NCI-H1417 (cell line): ENCODE data around the gene GPD1L.
"Not testable (repeated sequence)": the region's sequence is repeated elsewhere in the genome, so short reads cannot be mapped to it uniquely, and the experiment has no call there.

Experiments used
- DNase-seq, 3 experiments: peaks; one replicate each; lab custom pipeline; 2025; lab: John Stamatoyannopoulos, UW

Gene GPD1L

DNA sequence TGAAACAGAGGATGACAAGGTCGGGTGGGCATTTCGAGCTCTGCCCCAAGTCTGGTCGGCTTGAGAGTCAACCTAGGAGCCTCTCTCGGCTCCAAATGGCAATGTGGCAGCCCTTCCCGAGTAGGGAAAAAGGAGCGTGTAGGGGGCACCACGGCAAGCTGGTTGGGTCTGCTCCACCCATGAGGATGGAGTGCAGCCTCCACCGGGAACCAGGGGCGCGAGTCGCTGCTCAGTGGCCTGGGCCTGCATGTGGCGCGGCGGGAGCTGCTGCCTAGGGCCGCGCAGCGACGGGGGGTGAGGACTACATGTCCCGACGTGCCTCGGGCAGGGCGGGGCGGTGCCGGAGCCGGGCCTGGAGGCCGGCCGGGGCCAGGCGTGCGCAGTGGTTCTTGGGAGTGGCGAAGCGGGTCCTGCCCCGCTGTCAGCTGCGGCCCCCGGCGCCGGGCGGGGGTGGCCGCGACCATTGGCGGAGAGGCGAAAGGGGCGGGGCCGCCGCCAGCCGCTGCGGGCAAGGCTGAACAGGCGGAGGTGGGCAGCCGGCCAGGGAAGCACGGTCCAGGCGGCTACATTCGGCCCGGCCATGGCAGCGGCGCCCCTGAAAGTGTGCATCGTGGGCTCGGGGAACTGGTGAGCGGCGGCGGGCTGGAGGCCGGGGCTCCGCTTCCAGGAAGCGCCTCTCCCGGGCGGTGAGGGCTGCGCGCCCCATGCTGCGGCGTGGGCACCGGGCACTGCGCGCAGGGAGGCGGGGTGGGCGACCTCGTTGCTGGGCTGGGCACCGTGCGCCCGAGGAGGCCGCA, at the start of gene GPD1L:
Gene GPD1L (plus strand): TSS at position 489 of the 797 bp plus-strand sequence. CDS start 92 bp downstream, at position 581.
- DNase-seq, result peak; percentile 89 to 90 (median 89)

DNA sequence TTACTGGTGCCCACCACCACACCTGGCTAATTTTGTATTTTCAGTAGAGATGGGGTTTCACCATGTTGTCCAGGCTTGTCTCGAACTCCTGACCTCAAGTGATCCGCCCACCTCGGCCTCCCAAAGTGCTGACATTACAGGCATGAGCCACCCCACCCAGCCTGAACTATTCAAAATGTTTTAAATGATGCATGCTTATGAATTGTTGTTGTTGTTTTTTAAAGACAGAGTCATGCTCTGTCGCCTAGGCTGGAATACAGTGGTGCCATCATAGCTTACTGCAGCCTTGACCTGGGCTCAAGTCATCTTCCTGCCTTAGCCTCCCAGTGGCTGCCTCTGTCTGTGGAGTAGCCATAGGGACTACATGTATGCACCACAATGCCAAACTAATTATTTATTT, 48.0 kb upstream of the GPD1L start:
- DNase-seq, result not testable (repeated sequence)

DNA sequence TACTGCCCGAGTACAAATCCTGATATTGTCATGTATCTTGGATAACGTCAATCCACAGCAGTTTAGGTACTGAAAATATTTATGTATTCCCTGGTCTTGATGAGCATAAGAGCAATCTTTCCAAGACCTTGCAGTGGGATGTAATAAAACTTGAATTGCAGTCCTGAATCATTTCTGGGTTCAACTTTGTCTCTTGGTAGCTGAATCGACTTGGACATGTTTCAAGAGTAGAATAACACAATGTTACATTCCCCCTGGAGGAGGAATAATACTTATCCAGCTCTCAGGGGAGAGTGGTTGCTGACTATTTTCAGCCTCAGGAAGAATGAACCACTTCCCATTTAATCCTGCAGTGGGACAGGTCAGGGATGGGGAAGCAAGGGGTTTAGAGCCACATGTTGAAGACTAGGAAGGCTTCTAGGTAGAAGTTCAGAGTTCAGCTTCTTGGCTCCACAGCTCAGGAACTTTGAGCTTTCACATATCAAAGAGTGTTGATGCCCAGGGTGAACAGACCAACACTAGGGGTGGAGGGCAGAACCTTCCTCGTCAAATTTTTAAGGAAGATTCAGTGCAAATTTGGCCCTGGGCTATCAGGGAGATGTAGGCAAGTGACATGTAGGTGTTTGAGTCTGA, 43.4 kb upstream of the GPD1L start:
- no peak for DNase-seq

DNA sequence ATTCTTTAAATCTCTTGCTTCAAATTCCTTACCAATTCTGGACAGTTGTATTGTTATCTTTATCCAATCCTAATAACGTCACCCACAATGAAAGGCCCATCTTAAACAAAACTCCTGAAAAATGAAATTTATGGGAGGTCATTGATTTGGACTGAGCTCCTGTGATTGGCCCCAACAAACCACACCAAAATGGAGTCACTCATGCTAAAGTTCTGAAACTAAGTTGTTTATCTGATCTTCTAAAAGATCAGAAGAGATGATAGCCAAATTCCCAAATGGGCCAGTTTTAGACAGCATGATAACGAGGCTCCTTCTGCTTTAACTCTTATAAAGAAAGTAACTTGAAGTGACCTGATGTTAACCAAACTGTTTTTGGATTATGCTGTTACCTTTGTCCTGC, 39.7 kb upstream of the GPD1L start:
- DNase-seq, result no peak

DNA sequence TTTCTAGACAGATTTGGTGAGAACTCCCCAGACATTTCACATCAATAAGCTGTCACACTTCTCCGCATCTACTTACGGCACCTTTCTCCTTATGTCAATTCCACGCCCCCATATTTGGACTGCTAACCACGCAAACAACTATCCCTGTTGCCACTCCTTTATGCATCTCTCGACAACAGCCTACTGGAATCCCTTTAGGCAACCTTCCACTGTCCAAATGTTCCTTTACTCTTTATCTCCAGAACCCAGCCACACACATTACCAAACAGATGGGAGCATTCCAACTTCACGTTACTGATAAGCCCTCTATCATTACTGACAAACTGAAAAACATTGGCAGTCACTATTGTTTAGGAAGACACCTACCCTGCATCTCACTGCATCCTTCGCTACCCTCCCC, 32.2 kb upstream of the GPD1L start:
- DNase-seq, result not testable (repeated sequence)

DNA sequence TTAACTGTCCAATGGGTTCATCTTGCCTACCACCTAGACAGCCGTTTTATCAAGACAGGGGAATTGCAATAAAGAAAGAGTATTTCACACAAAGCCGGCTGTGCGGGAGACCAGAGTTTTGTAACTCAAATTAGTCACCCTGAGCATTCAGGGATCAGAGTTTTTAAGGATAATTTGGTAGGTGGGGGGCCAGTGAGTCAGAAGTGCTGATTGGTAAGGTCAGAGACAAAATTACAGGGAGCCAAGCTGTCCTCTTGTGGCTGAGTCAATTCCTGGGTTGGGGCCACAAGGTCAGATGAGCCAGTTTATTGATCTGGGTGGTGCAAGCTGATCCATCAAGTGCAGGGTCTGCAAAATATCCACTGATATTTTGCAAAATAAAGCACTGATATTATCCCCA, 29.9 kb upstream of the GPD1L start:
- no peak for DNase-seq

DNA sequence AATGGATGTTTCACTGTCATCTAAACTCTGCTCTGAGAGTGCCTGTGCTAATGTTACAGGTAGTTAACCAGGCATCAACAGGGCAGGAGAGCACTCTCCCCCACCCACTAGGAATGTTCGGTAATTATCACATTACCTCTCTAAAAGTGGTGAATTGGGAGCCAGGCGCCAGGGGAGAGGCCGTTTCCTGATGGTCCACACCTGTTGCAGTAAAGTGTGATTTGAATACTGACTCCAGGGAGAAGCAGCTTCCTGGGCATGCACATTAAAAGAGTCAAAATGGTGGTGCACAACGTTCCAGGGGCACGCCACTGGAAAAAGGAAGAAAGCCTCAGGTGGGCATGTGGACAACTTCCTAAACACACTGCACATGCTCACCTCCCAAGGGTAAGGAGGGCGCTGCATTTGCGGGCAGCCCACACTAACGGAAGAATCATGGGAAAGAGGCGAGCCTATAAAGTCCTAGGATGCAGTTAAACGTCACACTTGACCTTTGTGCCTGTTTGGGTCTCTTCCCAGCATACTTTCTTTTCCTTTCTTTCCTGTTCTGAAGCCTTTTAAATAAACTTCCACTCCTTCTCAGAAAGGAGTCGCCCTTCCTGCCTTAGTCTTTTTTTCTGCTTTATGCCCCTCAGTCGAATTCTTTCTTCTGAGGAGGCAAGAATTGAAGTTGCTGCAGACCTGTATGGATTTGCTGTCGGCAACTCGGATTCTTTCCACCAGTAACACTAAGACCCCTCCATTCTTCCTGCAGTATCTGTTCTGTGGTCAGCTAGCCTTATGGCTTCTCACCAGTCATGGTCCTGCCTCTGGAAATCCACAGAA, 28.9 kb upstream of the GPD1L start:
- peak in 2 of 3 experiments; percentile 21 to 41 for DNase-seq

DNA sequence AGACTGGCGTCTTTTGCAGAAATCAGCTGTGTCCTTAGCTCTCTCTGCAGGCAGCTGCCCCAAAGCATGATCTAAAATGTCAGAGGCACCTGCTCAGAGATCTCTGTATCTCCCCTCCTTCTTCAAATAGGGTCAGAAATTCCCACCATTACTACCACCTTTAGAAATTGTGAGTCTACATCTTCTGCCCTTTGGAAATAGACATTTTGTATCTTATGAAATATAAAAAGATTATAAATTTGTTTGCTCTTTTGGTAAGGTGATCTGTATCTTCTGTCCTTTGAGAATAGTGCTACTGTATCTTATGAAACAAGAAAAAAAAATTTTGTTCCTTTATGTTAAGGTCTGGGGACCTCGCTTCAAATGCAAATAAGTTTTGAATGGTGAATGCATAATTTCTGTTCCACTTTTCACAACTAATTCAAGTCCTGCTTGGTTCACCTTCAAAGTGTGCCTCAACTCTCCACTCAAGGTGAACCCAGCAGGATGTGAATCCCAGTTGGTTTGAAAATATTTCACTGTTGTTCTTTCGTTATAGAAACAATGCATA, 28.3 kb upstream of the GPD1L start:
- DNase-seq, result no peak

DNA sequence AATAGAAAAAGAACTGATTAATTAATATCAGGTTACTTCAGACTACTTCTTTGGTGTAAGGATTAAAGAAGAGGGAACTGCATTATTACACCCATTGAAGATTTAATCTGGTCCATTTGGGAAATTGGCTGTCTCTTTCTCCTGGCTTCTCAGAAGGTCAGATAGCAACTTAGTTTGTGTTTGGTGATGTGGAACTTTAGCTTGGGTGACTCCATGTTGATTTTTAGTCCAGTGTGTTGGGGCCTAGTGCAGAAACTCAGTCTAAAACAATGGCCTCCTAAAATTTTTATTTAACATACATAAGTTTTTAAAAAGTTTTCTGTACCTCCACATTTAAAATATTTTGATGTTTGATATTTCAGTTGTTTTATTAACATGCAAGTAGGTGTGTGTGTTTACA, 27.6 kb upstream of the GPD1L start:
- no peak for DNase-seq

DNA sequence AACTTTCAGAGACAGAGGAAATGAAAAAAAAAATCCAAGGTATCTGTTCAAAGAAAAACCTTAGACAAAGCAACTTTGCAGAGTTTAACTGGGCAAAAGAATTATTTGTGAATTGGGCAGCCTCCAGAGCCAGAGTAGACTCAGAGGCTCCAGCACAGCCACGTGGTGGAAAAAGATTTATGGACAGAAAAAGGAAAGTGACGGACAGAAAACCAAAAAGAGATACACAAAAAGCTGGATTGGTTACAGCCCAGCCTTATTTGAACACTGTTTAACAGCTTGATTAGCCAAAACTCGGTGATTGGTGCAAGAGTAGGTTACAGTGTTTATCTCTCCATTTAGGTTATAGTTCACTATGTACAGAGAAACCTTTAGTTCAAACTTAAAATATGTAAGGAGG, 23.7 kb upstream of the GPD1L start:
- no peak for DNase-seq

DNA sequence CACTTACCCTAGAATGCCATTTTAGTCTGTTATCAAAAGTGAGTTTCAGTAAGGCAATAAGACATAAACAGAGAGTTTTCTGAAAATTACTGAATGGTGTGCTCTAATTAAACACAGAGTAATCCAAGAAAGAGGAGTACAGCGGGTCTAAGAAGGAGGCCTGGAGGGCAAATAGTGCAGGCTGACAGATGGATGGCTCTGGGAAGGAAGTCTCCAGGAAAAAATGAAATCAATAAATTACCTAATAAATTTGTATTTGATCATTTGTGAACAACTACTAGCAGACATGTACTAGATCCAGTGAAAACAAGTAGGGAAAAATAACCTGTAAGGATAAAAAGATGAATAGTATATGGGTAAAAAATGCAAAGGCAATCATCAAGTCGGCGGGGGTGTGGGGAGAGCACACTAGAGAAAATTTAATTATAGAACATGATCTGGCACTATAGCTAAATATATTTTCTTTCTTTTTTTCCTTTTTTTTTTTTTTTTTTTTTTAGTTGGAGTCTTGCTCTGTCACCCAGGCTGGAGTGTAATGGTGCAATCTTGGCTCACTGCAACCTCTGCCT, 22.6 kb upstream of the GPD1L start:
- DNase-seq, result no peak

DNA sequence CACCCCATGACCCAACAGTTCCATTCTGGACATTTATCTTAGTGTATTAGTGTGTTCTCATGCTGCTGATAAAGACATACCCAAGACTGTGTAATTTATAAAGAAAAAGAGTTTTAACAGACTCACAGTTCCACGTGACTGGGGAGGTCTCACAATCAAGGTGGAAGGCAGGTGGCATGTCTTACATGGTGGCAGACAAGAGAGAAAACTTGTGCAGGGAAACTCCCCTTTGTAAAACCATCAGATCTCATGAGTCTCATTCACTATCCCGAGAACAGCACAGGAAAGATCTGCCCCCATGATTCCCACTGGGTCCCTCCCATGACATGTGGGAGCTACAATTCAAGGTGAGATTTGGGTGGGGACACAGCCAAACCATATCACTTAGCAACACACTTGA, 21.6 kb upstream of the GPD1L start:
- DNase-seq, result no peak

DNA sequence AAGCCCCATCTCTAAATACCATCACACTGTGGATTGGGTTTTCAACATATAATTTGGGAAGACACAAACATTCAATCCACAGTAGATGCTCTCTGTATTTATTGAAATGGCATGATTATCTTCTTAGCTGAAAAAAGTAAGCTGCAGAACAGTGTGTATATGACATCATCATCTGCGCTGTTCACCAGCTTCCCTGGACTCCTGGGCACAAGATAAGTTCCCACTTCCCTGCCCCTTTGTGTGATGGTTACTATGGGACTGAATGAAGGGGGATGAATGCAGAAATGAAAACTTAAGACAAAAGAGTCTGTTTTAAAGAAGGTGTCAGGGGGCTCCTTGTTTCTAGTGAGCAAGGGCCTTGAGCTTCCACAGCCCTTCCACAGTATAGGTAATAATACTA, 20.0 kb upstream of the GPD1L start:
- no peak for DNase-seq

DNA sequence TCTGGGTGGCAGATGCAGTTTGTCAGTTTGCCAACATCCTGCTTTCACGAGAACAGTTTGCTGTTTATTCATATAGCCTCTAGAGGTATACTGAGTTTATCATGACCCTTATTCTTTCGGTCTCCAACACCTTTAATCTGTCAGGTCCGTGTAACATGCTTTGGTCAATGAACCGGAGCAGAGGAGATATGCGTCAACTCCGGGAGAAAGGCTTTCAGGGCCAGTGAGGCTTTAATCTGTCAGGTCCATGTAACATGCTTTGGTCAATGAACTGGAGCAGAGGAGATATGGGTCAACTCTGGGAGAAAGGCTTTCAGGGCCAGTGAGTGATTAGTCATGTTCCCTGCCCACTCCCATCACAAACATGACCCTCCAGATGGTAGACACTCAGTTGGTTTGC, 16.9 kb upstream of the GPD1L start:
- no peak for DNase-seq

DNA sequence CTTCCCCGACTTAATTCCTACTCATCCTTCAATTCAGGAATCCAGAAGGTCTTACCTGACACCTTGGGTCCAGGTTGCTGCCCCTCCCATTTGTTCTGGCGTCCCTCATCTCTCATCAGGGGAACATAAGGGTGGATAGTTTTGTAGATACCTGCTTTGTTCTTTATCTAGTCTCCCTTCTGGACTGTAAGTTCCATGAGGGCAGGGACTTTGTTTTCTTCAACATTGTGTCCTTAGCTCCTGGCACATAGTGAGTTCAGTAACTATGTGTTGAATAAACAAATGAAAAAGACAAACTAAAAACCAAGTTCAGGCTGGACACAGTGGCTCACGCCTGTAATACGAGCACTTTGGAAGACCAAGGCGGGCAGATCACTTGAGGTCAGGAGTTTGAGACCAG, 13.2 kb upstream of the GPD1L start:
- DNase-seq, result no peak

DNA sequence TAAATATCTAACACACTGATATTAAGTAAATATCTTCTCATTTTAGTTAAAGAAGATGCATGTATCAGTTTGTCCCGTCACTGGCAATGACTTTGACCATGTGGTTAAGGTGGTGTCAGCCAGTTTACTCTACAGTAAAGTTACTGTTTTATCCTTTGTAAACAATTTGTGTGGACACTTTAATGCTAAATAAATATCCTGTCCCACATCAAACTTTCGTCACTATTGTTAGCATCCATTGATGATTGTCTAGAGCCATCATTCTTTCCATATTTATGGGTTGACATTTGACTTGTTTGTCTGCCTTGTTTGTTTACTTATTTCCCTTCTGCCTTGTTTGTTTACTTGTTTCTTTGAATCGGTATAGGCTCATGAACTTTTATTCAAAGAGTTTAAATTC, 11.0 kb upstream of the GPD1L start:
- DNase-seq, result no peak

DNA sequence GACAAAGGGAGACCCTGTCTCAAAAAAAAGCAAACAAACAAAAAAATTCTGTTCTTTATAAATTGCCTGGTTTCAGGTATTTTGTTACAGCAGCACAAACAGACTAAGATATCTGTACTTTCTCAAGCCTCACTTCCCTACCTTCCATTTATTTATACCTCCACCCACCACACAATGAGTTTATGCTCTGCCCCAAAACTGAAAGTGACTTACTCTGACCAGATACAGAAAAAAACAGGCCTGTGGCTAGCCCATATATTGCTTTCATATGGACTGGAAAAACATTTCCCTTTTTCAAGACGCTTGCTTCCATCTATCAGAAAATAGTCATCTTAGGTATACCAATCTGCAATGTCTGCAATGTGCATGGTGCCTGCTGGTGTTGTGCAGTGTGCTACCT, 8.7 kb upstream of the GPD1L start:
- no peak for DNase-seq

DNA sequence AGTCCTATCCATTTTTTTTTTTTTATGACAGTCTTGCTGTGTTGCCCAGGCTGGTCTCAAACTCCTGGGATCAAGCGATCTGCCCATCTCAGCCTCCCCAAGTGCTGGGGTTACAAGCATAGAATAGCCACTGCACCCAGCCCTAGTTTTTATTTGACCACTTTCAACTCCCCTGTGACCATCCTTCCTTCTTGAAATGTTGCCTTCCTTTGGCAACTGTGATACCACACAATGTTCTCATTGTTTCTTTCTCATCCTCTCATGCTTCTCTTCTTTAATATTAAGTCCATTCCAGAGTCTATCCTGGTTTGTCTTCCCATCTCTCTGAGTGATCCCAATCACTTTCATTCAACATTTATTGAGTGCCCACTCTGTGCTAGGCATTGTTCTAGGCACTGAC, 7.9 kb upstream of the GPD1L start:
- no peak for DNase-seq

DNA sequence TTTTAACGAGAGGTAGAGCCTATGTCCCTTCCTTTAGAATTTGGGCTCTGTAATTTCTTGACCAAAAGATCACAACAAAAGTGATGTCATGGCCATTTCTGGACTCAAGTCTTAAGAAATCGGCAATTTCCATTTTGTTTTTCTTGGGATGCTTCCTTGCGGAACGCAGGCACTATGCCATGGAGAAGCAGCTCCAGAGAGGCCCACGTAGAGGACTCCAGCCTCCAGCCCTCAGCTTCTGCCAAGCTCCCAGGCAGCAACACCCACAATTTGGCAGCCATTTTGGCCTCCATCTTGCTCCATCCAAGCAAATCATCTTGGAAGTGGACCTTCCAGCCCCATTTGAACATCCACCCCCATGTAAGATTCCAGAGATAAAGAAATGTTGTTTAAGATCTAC, 6.0 kb upstream of the GPD1L start:
- no peak for DNase-seq

DNA sequence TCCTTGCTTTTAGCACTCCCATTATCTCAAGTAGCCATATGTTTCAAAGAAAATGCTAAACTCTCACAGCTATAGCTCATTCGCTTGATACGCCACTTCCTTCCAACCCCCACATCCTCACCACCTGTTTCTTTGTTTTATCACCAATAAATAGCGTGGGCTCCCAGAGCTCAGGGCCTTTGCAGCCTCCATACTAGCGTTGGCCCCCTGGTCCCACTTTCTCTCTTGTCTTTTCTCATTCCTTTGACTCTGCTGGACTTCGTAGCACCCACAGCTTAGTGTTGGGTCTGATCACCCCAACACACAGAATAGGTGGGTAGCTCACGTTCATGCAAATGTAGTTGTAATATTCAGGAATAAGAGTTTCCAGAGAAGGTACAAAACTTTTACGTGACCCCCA, 4.1 kb upstream of the GPD1L start:
- no peak for DNase-seq

DNA sequence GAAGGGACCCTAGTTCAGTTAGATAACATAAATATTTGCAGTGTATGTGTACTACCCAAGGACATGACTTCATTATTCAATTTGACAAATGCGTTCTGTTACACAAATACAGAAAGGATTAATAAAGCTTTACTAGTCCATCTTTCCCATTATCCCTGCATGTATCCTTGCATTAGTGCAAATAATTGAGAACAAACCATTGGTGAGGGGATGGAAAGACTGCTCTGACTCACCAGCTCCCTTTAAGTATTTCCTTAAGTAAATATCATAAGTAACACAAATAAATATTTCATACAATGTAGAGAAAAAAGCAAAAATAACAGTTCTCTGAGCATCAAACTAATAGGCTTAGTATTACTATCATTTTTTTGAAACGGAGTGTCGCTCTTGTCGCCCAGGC, 1.9 kb upstream of the GPD1L start:
- no peak for DNase-seq
